HG03135 (cell line): ENCODE measurements around the gene ADPGK.
"Not testable (repeated sequence)": the region's sequence is repeated elsewhere in the genome, so short reads cannot be mapped to it uniquely, and the experiment has no call there.

Source experiments
- ATAC-seq: cut with Tn5 transposase; IDR thresholded peaks from one replicate; pipeline ENCODE4 v1.9.1; 2021; ENCODE audit warnings: mild to moderate bottlenecking, moderate library complexity; ENCODE audit not compliant: unreplicated experiment

Gene ADPGK

DNA sequence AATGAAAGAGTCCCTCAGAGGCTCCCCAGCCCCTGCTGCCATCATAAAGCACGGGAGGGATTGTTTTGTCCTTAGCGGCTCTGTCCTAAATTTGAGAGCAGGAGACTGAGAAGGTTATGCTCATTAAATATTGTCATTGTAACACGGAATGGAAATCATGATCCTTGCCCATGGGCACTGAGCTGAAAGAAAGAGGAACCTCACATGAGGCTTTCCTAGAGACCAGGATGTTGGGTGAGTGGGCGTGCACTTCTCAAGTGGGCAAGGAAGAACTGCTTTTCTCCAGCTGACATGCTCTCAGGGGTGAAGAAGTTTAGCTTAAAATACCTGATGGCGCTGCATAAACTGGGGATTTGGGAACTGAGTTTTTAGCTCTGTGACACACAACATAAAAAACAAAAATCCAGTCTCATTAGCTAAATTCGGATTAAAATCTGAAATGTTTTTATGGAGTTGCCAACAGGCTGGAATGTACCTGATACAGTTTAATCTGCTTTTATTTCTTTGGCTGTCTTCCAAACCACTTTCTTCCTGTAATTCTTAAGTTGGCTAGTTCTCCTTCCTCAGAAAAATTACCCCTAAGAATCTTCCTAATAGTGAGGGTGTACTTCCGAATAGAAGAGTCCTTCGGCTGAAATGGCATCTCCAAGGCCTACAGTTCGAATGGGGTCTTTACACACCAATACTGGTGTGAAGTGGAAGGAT is 31.7 kb downstream of the ADPGK start:
- no peak for ATAC-seq

DNA sequence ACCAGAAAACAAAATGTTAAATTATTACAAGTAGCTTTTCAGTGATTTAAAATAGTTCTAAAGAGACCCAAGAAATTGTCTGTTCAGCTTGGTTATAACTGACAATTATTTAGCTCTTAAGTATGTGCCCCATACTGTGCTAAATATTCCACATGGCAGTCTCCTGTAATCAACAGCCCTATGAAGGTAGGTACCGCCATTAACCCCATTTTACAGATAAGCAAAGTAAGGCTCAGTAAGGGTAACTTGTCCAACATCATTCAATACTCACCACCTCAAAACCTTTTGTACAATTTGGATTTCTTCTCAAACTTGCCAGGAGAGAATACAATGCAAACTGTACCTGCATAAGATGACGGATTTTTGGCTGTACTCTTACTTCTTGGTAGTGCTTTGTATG is 33.9 kb downstream of the ADPGK start:
- ATAC-seq: no peak

DNA sequence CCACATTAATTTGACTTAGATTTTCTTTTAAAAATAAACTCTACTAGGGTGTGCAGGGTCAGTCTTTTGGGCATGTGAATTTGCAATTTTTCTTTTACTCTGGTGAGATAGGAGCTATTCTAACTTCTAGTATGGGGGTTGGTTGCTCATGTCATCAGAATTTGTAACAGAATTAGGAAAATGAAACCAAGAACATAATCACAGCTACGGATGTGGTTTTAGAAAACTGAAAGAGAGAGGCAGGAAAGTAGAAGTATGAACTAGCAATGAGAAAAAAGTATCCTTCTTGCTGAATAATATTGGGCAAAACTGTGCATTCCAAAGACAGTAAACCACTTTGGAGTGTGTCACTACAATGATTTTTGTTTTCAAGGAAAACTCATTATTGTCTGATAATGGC is 43.3 kb downstream of the ADPGK start:
- peak; percentile 74 for ATAC-seq

DNA sequence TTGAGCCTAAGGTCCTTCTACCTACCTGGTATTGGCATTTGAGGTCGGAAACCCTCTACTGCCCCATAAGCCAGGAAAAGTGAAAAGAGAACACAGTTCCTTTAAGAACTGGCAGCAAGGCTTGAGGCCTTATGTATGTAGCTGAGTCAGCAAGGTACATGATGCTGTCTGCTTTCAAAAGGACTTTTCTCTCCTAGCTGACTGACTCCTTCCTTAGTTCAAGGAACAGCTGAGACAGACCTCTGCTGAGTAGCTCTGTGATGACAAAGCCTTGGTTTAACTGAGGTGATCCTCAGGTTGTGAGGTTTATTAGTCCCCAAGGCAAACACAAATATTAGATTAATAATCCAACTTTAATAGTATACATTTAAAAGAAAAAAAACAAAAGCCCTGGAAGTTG is 45.8 kb downstream of the ADPGK start:
- no peak for ATAC-seq

DNA sequence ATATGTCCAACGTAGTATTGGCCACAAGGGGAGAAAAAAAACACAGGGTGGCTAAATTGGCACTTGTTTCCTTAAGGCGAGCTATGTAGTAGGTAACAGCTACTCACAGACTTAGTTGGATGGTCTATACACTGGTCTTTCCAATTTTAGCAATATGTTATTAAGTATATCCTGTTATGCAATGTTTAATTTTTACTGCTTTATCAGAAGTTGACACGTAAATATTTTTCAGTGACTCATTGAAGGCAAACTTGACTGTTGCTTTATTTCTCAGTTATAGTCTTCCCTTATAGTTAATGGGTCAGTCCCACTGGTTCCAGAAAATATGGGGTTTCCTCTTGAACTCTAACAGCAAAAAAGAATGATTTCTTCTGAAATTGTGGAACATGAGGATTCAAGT is 46.5 kb downstream of the ADPGK start:
- no peak for ATAC-seq

DNA sequence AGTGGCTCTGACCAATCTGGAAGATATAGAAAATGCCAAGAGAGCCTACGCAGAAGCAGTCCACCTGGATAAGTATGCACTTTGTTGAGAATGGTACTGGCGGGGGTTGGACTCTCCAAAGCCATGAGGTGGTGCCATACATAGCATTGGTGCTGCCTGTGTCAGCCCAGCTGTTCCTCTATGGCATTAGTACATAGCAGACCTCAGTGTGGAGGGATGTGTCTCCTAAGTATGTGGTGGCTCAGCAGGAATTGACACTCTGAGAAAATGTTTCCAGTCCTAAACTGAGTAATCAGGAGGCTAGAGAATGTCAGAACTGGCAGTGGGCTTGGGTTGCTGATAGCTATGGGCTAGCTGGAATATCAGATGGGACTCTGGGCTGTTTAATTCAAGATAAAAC is 48.4 kb downstream of the ADPGK start:
- ATAC-seq: no peak

DNA sequence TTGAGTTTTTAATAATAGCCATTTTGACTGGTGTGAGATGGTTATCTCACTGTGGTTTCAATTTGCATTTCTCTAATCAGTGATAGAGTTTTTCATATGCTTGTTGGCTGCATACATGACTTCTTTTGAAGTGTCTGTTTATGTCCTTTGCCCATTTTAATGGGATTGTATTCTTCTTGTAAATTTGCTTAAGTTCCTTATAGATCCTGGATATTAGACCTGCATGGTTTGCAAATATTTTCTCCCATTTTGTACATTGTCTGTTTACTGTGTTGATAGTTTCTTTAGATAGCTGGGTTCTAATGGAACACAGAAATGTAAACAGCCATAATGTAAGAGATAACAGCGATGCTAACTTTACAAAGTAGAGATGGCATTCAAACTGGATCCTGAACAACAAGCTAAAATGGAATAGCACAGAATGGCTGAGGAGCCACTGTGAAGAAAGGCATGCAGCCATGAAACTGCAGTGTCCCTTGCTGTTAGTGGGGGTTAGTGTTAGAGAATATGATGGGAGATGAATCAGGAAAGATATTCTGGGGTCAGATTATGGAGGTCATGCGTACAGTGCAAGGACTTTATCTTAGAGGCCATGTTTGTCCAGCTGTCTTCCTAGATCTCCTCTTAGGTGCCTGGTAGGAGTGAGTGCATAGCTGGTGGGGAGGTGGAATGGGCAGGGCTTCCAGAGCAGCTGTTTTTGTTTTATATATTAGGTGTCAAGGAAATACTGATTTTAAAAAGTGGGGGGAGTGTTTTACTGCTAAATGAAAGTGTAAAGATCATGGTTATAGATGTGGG is 49.4 kb downstream of the ADPGK start:
- no peak for ATAC-seq

DNA sequence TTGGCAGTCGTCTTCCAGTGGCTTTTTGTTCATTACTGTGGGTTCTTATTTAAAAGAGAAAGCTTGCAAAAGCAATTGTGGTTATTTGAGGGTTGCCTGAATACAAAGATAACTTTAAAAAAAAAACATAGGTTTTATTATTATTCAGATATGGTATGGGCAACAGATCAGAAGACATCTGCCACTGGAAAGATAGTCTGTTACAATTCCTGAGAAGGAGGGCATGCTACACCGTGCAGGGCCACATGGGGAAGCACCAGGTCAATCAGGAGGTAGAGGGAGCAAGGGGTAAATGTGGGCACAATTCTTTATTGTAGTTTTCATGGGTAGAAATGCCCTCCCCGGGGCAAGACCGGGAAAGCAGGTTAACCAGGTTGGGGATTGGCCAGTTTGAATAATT is 51.0 kb downstream of the ADPGK start:
- no peak for ATAC-seq

DNA sequence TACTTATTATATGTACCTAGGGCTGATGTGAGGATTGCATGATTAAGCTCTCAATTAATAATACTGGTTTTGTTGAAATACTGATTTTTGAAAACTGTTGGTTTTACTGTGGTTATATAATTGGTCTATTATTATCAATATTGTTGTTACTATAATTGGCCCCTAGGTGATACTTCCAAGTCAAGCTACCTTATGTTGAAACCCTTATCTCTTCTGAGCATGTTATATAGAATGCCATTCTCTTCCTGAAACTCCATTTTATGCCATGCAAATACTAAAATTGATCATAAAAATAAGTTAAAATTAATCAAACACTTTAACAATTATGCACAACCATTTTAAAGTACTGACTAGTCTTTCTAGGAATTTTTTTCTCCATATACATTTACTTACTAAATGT is 51.5 kb downstream of the ADPGK start:
- no peak for ATAC-seq

DNA sequence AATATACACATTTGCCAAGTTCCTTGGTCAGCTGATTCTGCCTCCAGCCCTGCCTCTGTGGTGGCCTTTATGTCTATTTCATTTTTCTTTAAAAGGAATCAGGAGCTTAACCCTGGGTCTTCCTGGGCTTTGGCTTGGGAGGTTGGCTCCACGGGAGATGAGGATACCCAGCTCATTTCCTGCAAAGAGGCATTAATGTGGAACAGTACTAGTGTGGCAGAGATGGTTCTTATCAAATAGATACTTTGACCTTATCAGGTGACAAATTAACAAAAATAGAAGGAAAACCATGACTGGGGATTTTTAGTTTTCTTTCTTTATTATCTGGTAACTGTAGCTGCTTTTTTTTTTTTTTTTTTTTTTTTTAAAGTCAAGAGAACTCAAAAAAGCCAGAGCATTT is 54.7 kb downstream of the ADPGK start:
- no peak for ATAC-seq

DNA sequence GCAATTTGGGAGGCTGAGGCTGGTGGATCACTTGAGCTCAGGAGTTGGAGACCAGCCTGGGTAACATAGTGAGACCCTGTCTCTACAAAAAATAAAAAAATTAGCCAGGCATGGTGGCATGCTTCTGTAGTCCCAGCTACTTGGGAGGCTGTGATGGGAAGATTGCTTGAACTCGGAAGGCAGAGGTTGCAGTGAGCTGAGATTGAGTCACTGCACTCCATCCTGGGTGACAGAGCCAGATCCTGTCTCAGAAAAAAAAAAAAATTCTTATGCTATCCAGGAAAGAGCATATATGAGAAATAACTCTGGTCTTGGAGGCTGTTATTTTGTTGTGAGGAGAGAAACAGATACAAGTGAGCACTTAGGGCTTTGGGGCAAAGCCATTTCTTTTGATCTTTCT is 55.3 kb downstream of the ADPGK start:
- ATAC-seq: not testable (repeated sequence)

DNA sequence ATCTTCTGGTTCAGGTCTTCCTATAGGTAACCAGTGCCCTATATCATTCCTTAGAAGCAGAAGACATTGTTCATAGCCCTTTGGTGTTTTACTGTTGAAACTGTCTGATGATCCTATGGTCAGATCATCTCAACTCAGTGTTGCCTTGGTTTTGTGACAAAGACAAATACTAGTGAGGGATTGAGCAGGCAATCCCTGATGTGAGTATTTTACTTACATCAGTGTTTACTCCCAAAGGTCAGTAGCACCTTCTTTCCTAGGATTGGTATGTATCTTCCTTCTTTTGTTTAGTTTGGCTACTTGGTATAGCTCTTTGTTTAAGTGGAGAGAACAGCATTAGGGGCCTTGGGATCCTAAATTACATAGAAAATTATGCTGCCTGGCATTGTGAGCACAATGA is 56.4 kb downstream of the ADPGK start:
- ATAC-seq: no peak

DNA sequence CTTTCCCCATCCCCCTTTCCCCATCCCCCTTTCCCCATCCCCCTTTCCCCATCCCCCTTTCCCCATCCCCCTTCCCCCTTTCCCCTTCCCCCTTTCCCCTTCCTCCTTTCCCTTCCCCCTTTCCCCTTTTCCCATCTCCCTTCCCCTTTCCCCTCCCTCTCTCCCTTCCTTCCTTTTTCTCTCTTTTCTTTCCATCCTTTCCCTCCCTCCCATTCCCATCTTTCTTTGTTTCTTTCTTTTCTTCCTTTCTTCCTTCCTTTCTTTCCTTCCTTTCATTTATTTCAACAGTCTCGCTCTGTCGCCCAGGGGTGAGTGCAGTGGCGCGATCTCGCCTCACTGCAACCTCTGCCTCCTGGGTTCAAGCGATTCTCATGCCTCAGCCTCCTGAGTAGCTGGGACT is 57.7 kb downstream of the ADPGK start:
- ATAC-seq: not testable (repeated sequence)

DNA sequence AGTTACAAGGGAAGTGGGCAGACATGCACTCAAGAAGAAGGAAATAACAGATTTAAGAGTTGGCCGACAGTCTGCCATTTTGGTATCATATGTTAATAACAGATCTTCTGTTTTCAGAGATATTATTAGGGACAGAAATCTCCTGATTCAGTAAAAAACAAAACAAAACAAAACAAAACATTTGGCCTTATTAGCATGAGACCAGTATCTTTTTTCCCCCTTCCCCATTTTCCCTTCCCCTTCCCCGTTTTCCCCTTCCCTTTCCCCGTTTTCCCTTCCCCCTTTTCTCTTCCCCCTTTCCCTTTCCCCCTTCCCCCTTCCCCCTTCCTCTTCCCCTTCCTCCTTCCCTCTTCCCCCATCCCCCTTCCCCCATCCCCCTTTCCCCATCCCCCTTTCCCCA is 58.1 kb downstream of the ADPGK start:
- ATAC-seq: no peak

DNA sequence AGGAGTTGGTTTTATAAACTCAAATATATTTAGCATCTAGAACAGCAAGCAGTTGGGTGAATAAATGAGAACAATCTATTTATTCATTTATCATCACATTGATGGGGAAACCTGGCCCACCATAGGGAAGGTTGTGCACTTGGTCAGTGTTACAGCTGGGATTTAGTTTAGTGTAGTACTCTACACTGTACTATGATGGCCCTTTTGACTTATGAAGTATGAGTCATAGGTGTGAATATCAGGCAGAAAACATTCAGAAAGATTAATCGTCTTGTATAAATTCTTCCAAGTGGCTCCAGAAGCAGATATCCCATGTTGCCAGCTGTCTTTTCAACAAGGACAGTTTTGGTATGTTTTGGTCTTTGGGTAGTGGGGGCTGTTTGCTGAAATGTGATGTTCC is 59.5 kb downstream of the ADPGK start:
- ATAC-seq: no peak

DNA sequence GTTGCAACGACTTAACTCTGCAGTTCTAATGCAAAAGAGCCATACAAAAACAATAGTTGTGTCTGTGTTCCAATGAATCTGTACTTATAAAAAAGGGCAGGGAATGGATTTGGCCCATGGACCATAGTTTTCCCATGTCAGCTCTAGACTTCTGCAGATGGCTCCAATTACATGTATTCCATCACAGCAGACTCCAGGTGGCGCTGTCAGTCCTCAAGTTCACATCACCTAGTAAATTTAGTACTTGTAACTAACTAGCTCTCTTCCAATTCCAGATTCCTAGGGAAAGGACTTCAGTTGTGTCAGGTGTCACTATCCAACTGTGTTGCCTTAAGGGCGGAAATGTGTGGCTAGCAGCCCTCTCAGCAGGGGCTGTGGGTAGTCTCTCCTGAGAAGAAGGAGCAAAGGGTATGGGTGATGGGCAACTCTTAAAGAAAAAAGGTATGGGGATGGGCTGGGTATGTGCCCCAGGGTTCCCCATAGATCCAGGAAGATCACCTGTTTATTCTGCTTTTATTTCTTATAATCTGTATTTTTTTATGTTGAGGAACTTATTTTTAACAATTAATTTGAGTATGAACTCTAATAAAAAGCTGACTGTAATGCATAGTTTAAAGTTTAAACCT is 61.4 kb downstream of the ADPGK start:
- no peak for ATAC-seq

DNA sequence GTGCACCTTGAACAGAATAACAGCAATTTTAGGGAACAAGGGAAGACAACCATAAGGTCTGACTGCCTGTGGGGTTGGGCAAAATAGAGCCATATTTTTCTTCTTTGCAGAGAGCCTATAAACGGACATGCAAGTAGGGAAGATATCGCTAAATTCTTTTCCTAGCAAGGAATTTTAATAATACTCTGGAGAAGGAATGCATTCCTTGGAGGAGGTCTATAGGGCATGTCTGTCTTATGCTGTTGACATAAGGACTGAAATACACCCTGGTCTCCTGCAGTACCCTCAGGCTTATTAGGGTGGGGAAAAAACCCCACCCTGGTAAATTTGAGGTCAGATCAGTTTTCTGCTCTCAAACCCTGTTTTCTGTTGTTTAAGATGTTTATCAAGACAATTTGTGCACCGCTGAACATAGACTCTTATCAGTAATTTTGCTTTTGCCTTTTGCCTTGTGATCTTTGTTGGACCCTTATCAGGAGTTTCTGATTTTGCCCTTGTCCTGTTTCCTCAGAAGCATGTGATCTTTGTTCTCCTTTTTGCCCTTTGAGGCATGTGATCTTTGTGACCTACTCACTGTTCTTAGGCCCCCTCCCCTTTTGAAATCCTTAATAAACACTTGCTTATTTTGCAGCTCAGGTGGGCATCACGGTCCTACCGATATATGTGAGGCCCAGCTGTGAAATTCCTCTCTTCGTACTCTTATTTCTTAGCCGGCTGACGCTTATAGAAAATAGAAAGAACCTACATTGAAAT is 74.8 kb downstream of the ADPGK start:
- not testable (repeated sequence) for ATAC-seq

DNA sequence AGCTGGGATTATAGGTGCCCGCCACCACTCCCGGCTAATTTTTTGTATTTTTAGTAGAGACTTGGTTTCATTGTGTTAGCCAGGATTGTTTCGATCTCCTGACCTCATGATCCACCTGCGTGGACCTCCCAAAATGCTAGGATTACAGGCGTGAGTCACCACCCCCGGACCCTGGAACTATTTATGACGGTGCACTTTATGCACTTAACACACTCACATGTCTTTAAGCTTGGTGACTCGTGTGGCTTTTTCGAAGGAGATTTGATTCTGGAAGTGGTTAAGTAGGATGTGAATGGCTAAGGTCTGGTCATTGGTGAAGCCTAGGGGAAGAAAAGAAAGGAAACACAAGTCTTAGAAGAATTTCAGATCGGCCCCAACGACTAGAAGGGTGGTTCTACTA is 77.3 kb downstream of the ADPGK start:
- ATAC-seq: no peak
